GM12874 (cell line): Measurements from ENCODE around the gene KCP.

ENCODE experiments used
- CTCF ChIP-seq: IDR thresholded peaks from 2 replicates; pipeline ENCODE4 v1.5.1; 2011; ENCODE audit warnings: low read depth, mild to moderate bottlenecking, control low read depth, low read length, moderate library complexity; ENCODE audit not compliant: insufficient read depth

Gene KCP

DNA sequence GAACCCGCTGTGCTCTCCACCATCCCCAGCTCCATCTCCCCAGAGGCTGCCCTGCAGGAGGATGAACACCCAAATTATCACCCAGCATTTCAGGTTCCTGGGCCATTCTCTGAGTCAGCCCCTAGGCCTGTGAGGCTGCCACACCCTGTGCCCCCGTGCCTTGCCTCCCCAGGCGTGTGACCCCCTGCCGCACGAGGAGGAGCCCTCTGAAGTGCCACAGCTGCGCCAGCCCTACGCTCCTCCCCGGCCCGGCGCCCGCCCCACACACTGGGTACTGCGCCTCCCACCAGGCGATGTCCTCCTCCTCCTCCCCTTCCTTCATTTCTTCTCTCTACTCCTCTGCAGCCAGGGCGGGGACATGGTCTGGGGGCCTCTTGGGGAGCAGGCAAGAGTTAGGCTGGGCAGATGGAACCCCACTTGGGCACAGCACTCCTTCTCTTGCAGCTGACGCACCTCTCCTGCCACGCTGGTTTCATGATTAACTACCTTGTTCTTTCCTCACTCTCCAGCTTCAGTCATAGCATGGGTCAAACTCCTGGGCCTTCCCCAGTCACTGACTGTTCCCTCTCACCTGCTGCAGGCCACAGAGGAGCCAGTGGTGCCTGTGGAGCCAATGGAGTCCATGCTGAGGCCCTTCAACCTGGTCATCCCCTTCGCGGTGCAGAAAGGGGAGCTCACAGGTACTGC lies 60.6 kb downstream of the KCP start:
- TF ChIP-seq CTCF: no peak

GRCh38 chr7:128849156-128849515 lies 61.4 kb downstream of the KCP start:
- no peak for TF ChIP-seq CTCF

DNA sequence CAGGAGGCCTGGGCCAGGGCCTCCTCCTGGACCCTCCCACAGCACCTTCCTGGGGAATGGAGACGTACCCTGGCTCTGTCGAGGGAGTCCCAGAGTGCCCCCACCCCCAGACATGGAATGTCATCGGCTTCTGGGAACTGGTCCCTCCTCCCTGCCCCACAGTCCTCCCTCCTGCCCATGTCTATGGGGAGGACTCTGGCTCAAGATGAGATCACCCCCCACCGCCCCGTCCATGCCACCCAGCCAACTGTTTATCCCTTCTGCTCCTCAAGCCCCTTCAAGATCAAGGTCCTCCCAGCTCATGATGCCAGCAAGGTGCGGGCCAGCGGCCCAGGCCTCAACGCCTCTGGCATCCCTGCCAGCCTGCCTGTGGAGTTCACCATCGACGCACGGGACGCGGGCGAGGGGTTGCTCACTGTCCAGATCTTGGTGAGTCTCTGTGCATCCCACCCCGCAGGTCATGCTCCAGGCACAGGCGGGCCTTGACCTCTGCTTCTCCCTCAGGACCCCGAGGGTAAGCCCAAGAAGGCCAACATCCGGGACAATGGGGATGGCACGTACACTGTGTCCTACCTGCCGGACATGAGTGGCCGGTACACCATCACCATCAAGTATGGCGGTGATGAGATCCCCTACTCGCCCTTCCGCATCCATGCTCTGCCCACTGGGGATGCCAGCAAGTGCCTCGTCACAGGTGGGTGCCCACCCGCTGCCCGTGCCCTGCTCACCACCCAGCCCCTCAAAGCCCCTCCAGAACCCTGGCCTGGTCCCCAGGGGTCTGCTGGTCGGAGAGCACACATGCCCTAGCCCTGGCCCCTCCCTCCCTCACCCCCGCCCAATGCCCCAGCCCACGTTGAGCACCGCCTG lies 62.0 kb downstream of the KCP start:
- no peak for TF ChIP-seq CTCF

- no peak for TF ChIP-seq CTCF
These were observed 62.7 kb downstream of the KCP start for GRCh38 chr7:128847721-128848211.

DNA sequence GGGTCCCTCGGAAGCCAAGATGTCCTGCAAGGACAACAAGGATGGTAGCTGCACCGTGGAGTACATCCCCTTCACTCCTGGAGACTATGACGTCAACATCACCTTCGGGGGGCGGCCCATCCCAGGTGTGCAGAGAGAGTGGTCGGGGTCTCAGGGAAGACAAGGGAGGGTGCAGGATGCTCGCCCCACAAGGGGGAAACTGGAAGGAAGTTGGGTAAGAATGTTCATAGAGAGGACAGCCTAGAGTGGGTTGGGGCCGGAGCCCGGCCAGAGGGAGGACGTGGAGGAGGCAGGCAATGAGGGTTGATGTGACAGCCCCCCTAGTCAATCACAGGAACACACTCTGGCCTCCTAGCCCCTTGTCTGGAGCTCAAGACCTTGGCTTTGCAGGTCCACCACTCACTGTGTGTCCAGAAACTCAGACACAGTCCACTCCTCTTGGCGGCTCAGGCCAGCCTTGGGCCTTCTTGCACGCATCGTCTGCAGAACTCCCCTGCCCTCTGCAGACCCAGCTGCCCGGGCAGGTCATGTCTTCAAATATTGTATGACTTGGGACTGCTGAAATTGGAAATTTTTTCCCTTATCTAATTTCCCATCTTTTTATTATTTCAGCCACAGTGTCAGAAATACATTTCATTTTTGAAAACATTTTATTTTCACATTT lies 63.6 kb downstream of the KCP start:
- no peak for TF ChIP-seq CTCF

- TF ChIP-seq CTCF: no peak
These were observed 64.5 kb downstream of the KCP start for GRCh38 chr7:128845987-128846386.

DNA sequence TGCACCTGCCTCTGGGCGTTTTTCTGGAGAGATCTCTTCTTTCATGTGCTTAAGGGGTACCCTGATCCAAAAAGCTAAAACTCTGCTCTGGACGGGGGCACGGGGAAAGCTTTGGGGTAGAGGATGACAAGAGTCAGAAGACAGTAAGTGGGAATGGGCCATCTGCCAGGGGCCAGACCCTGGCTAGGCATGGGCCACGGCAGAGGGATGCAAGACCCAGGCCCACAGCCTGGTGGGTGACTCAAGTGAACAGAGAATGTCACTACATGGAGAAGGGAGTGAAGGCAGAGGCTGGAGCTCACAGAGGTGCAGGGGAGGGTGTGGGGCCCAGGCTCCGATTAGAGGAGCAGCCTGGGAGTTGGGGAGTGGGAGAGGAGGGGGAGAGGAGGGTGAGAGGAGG lies 65.0 kb downstream of the KCP start:
- no peak for TF ChIP-seq CTCF
